ENCODE results near the gene LPA.
A peak's percentile ranks its signal among the peaks of the same experiment; 100 is the strongest.

LPA gene

GRCh38 chr6:160534050-160534696, 129.9 kb downstream of the LPA start:
- TF ChIP-seq USF1 (IDR thresholded peaks at IDR 0.05) (no peak), CREB1 (IDR thresholded peaks at IDR 0.05; ENCODE audit: low read depth) (no peak), NFIC (IDR thresholded peaks at IDR 0.05) (no peak), RAD21 (IDR thresholded peaks at IDR 0.05; ENCODE audit: low read depth) (peak; percentile 79)

- no peak for TF ChIP-seq MAX (IDR thresholded peaks at IDR 0.05)
- TF ChIP-seq EGR1 (IDR thresholded peaks at IDR 0.05), result no peak
Measured at GRCh38 chr6:160532315-160532714, 131.8 kb downstream of the LPA start.

- no peak for TF ChIP-seq MAX (IDR thresholded peaks at IDR 0.05)
- no peak for TF ChIP-seq CEBPB (IDR thresholded peaks at IDR 0.05)
- no peak for TF ChIP-seq NFIC (IDR thresholded peaks at IDR 0.05)
- no peak for TF ChIP-seq FOXM1 (IDR thresholded peaks at IDR 0.05; ENCODE audit: borderline replicate concordance, low read depth)
- TF ChIP-seq RAD21 (IDR thresholded peaks at IDR 0.05; ENCODE audit: low read depth), result no peak
- TF ChIP-seq USF1 (IDR thresholded peaks at IDR 0.05), result no peak
- no peak for TF ChIP-seq TAF1 (IDR thresholded peaks at IDR 0.05; ENCODE audit: low read depth)
- TF ChIP-seq TEAD4 (IDR thresholded peaks at IDR 0.05), result no peak
- TF ChIP-seq EP300 (IDR thresholded peaks at IDR 0.05; ENCODE audit: borderline replicate concordance), result no peak
- no peak for TF ChIP-seq YY1 (IDR thresholded peaks at IDR 0.05; ENCODE audit: low read depth)
- TF ChIP-seq ZBTB7A (IDR thresholded peaks at IDR 0.05; ENCODE audit: low read depth), result no peak
- no peak for TF ChIP-seq EGR1 (IDR thresholded peaks at IDR 0.05)
- TF ChIP-seq CREB1 (IDR thresholded peaks at IDR 0.05; ENCODE audit: low read depth), result no peak
- TF ChIP-seq REST (IDR thresholded peaks at IDR 0.05; ENCODE audit: low read depth), result no peak
- TF ChIP-seq TCF12 (IDR thresholded peaks at IDR 0.05; ENCODE audit: low read depth), result no peak
Measured at GRCh38 chr6:160531826-160532225, 132.2 kb downstream of the LPA start.

- no peak for TF ChIP-seq YY1 (IDR thresholded peaks at IDR 0.05; ENCODE audit: low read depth)
- no peak for TF ChIP-seq TCF12 (IDR thresholded peaks at IDR 0.05; ENCODE audit: low read depth)
- no peak for TF ChIP-seq NFIC (IDR thresholded peaks at IDR 0.05)
- TF ChIP-seq TEAD4 (IDR thresholded peaks at IDR 0.05), result no peak
- TF ChIP-seq REST (IDR thresholded peaks at IDR 0.05; ENCODE audit: low read depth), result no peak
- no peak for TF ChIP-seq EP300 (IDR thresholded peaks at IDR 0.05; ENCODE audit: borderline replicate concordance)
- no peak for TF ChIP-seq FOXM1 (IDR thresholded peaks at IDR 0.05; ENCODE audit: borderline replicate concordance, low read depth)
- TF ChIP-seq CEBPB (IDR thresholded peaks at IDR 0.05), result no peak
Measured at GRCh38 chr6:160523223-160523622, 140.9 kb downstream of the LPA start.

GRCh38 chr6:160520043-160520904, 143.8 kb downstream of the LPA start:
- TF ChIP-seq TEAD4 (IDR thresholded peaks at IDR 0.05), result no peak
- no peak for TF ChIP-seq EGR1 (IDR thresholded peaks at IDR 0.05)
- no peak for TF ChIP-seq YY1 (IDR thresholded peaks at IDR 0.05; ENCODE audit: low read depth)
- TF ChIP-seq CREB1 (IDR thresholded peaks at IDR 0.05; ENCODE audit: low read depth), result no peak
- no peak for TF ChIP-seq ZBTB7A (IDR thresholded peaks at IDR 0.05; ENCODE audit: low read depth)
- TF ChIP-seq MAX (IDR thresholded peaks at IDR 0.05), result no peak; the same call in 1 of the 2 replicates
- TF ChIP-seq TAF1 (IDR thresholded peaks at IDR 0.05; ENCODE audit: low read depth), result no peak

GRCh38 chr6:160519603-160520042, 144.5 kb downstream of the LPA start:
- TF ChIP-seq RAD21 (IDR thresholded peaks at IDR 0.05; ENCODE audit: low read depth), result peak; percentile 78
- TF ChIP-seq CEBPB (IDR thresholded peaks at IDR 0.05), result no peak
- no peak for TF ChIP-seq NFIC (IDR thresholded peaks at IDR 0.05)
- TF ChIP-seq USF1 (IDR thresholded peaks at IDR 0.05), result no peak
- TF ChIP-seq REST (IDR thresholded peaks at IDR 0.05; ENCODE audit: low read depth), result no peak
- TF ChIP-seq CREB1 (IDR thresholded peaks at IDR 0.05; ENCODE audit: low read depth), result no peak

Data from Ishikawa (cell line).